PC-9 (cell line): ENCODE results near the gene CPE. TPM values are rescaled to one million over a fixed set of nuclear protein-coding genes. Genes with fewer than 3 reads are reported as not detected.

Source experiments
- BruUV-seq: library from RNA; stranded (reverse); fragments of 400-500 nt; replicated peaks from 2 replicates; lab custom pipeline; 2021; lab: Mats Ljungman, UMichigan
- CTCF ChIA-PET: fragments of 300-600 bp; sonication (Branson Sonifier 250); formaldehyde crosslinking; loops from one replicate; lab custom pipeline; 2022; ENCODE audit warnings: antibody characterized with exemption; lab: Charles Lee
- POLR2A ChIA-PET: fragments of 300-600 bp; sonication (Branson Sonifier 250); formaldehyde crosslinking; loops from one replicate; lab custom pipeline; 2022; ENCODE audit warnings: antibody characterized with exemption; ENCODE audit not compliant: unreplicated experiment; lab: Charles Lee
- DNase-seq, 2 experiments: peaks; one replicate each; pipeline versions ENCODE4 v3.0.0 to v3.0.0-alpha.2; 2015 to 2022; ENCODE audit warnings: mixed read lengths in 1 of 2
- H2AFZ ChIP-seq: fragments of 200-600 bp; sonication (generic); 2 replicates; pipeline ENCODE4 v1.8.1; 2017; ENCODE audit warnings: antibody characterized with exemption
- H3F3A ChIP-seq: fragments of 200-600 bp; sonication (generic); 2 replicates; pipeline ENCODE4 v1.8.1; 2017; ENCODE audit warnings: antibody characterized with exemption, mild to moderate bottlenecking, low read depth; ENCODE audit not compliant: insufficient read depth
- H3K27ac ChIP-seq: fragments of 200-600 bp; sonication (generic); 2 replicates; pipeline ENCODE4 v1.6.1; 2016; ENCODE audit warnings: mixed run types
- H3K27me3 ChIP-seq: fragments of 200-600 bp; sonication (generic); 2 replicates; pipeline ENCODE4 v1.6.1; 2016; ENCODE audit warnings: low read depth, mixed run types; ENCODE audit not compliant: insufficient read depth
- H3K36me3 ChIP-seq: fragments of 200-600 bp; sonication (generic); 2 replicates; pipeline ENCODE4 v1.6.1; 2016; ENCODE audit warnings: low read depth, mixed run types
- H3K4me1 ChIP-seq: fragments of 200-600 bp; sonication (generic); replicated peaks from 2 replicates; pipeline ENCODE4 v1.6.1; 2016; ENCODE audit warnings: mixed run types; ENCODE audit not compliant: insufficient read depth
- H3K4me2 ChIP-seq: fragments of 200-600 bp; sonication (generic); 2 replicates; pipeline ENCODE4 v1.6.1; 2017; ENCODE audit warnings: mixed run types
- H3K4me3 ChIP-seq: fragments of 200-600 bp; sonication (generic); 2 replicates; pipeline ENCODE4 v1.6.1; 2016; ENCODE audit warnings: mixed run types
- H3K79me2 ChIP-seq: fragments of 200-600 bp; sonication (generic); 2 replicates; pipeline ENCODE4 v1.6.1; 2017; ENCODE audit warnings: low read depth, mixed run types
- H3K9me2 ChIP-seq: fragments of 200-600 bp; sonication (generic); 2 replicates; pipeline ENCODE4 v1.8.1; 2017; ENCODE audit warnings: mild to moderate bottlenecking; ENCODE audit not compliant: insufficient read depth
- H3K9me3 ChIP-seq: fragments of 200-600 bp; sonication (generic); 2 replicates; pipeline ENCODE4 v1.8.1; 2016; ENCODE audit warnings: low read depth; ENCODE audit not compliant: insufficient read depth
- H4K20me1 ChIP-seq: fragments of 200-600 bp; sonication (generic); 2 replicates; pipeline ENCODE4 v1.8.1; 2017; ENCODE audit not compliant: insufficient read depth
- CTCF ChIP-seq: fragments of 200-600 bp; sonication (generic); conservative IDR thresholded peaks from 2 replicates; pipeline ENCODE4 v1.6.1; 2017; ENCODE audit warnings: mixed run types, antibody characterized with exemption, mild to moderate bottlenecking, moderate library complexity
- EZH2 ChIP-seq: fragments of 200-600 bp; sonication (generic); IDR thresholded peaks from 2 replicates; pipeline ENCODE4 v1.8.0; 2017; ENCODE audit warnings: antibody characterized with exemption, low read depth
- intact Hi-C: fragments of 100-400 bp; cut with micrococcal nuclease; formaldehyde crosslinking; loops from one replicate; pipeline ENCODE4 v1.10.0; 2022; ENCODE audit not compliant: unreplicated experiment
- total RNA-seq: library from RNA; stranded (reverse); gene quantifications from 2 replicates; pipeline ENCODE4 v1.2.3, GENCODE V29; 2021

Gene CPE
- total RNA-seq, 1 experiment from 2014 or later = 1.3 TPM

GRCh38 chr4:165532976-165533375 is 154.2 kb downstream of the CPE start:
- TF ChIP-seq CTCF (no peak), EZH2 (no peak)
- intact Hi-C loops = loop anchor here (10.0 kb wide), 1 partner anchor 722 kb away; no protein-coding TSS in a partner anchor
- no TSS peak for BruUV-seq

GRCh38 chr4:165537028-165537648 is 158.3 kb downstream of the CPE start:
- BruUV-seq = no TSS peak
- intact Hi-C loops = loop anchor here (1.0 to 10.0 kb wide), 4 partner anchors 44 to 1057 kb away; no protein-coding TSS in a partner anchor
- H3K4me1 ChIP-seq = no peaks in the 10 kb centered on the region
- H3K4me2 ChIP-seq = no peak overlapping the region
- no peaks in the 10 kb centered on the region for H4K20me1 ChIP-seq
- no peak overlapping the region for H3K27ac ChIP-seq
- TF ChIP-seq EZH2 (no peak), CTCF (peak; percentile 74)
- no peaks in the 10 kb centered on the region for H3K79me2 ChIP-seq
- DNase-seq = no peak
- H3K9me2 ChIP-seq = no peaks in the 10 kb centered on the region
- no peak overlapping the region for H2AFZ ChIP-seq
- no peaks in the 10 kb centered on the region for H3K9me3 ChIP-seq
- H3K36me3 ChIP-seq = no peaks in the 10 kb centered on the region
- H3K27me3 ChIP-seq = no peaks in the 10 kb centered on the region
- ChIA-PET CTCF (interaction anchor here (0.6 to 1.0 kb wide), 2 partner anchors 44 to 56 kb away, joined by 4 to 13 read pairs; no protein-coding TSS in a partner anchor), POLR2A (no interaction called here)
- H3F3A ChIP-seq = no peaks in the 10 kb centered on the region
- no peak overlapping the region for H3K4me3 ChIP-seq

More at GRCh38 chr4:165532976-165533375, 154.2 kb downstream of the CPE start:
- Histone ChIP-seq H3F3A (no peaks in the 10 kb centered on the region), H4K20me1 (no peaks in the 10 kb centered on the region), H3K9me2 (no peaks in the 10 kb centered on the region), H2AFZ (no peak overlapping the region), H3K4me1 (no peaks in the 10 kb centered on the region), H3K27ac (no peak overlapping the region), H3K36me3 (no peaks in the 10 kb centered on the region), H3K79me2 (no peaks in the 10 kb centered on the region), H3K4me3 (no peak overlapping the region), H3K27me3 (no peaks in the 10 kb centered on the region), H3K4me2 (no peak overlapping the region), H3K9me3 (no peaks in the 10 kb centered on the region)
- no peak for DNase-seq
- ChIA-PET CTCF (no interaction called here), POLR2A (no interaction called here)

- no peaks in the 10 kb centered on the region for H3K4me1 ChIP-seq
- no peak for DNase-seq
- no peaks in the 10 kb centered on the region for H3K36me3 ChIP-seq
- no peaks in the 10 kb centered on the region for H3K9me2 ChIP-seq
- intact Hi-C loops = loop anchor here (10.0 kb wide), 1 partner anchor 715 kb away; no protein-coding TSS in a partner anchor
- H3K27ac ChIP-seq = no peak overlapping the region
- H3K79me2 ChIP-seq = no peaks in the 10 kb centered on the region
- CTCF ChIA-PET = no interaction called here
- POLR2A ChIA-PET = no interaction called here
- H3K27me3 ChIP-seq = no peaks in the 10 kb centered on the region
- no peak overlapping the region for H3K4me2 ChIP-seq
- no peaks in the 10 kb centered on the region for H3F3A ChIP-seq
- no peak overlapping the region for H3K4me3 ChIP-seq
- H3K9me3 ChIP-seq = no peaks in the 10 kb centered on the region
- no peaks in the 10 kb centered on the region for H4K20me1 ChIP-seq
- TF ChIP-seq EZH2 = no peak
- TF ChIP-seq CTCF = no peak
- H2AFZ ChIP-seq = no peak overlapping the region
- no TSS peak for BruUV-seq
Observed at GRCh38 chr4:165539801-165540200, 161.0 kb downstream of the CPE start.
